T follicular helper cell (primary cell): ENCODE results near the gene CEP57L1.
"Not testable (repeated sequence)": the region's sequence is repeated elsewhere in the genome, so short reads cannot be mapped to it uniquely, and the experiment has no call there.

Source experiments
- DNase-seq: peaks from one replicate; pipeline ENCODE4 v3.0.0-alpha.2; 2020; ENCODE audit warnings: low read depth

The CEP57L1 gene

DNA sequence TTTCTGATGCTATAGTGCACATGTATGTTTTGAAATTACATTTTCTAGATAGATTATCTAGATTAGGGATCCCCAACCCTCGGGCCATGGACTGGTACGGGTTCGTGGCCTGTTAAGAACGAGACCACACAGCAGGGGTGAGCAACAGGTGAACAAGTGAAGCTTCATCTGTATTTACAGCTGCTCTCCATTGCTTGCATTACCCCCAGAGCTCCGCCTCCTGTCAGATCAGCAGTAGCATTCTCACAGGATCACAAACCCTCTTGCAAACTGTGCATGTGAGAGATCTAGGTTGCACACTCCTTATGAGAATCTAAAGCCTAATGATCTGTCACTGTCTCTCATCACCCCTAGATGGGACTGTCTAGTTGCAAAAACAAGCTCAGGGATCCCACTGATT lies 10.4 kb downstream of the CEP57L1 start:
- DNase-seq, result no peak

GRCh38 chr6:109109663-109110062 lies 14.4 kb downstream of the CEP57L1 start:
- not testable (repeated sequence) for DNase-seq

- not testable (repeated sequence) for DNase-seq
Observed at GRCh38 chr6:109112663-109113062, 17.4 kb downstream of the CEP57L1 start.

DNA sequence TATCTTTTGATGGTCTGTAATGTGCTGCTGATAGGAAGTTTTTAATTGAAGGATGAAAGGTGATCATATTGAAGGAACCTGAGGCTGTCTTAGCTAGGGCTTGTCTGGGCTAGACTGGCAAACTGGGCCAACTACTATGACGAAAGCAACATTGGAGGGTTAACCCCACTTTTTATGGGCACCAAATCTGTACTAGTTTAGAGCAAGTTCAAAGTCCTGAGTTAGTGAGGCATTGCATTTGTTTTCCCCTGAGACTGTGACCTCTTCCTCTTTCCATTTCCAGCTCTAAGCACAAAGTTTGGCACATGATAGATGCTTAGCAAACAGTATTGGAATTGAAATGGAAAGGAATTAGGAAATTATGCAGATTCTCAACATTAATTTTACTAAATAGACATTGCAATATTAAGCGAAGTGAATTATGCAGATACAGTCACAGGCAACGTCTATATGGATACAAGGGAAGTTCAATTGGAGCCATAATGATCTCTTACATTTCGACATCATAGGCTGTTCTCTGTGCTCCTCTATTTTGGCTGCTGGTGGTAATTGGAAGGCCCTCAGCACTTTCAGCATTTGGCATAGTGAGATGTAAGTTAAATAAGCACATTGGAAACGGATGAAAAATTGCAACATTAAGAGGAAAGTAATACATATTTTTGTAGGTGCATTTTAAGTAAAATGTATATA lies 22.2 kb downstream of the CEP57L1 start:
- no peak for DNase-seq

DNA sequence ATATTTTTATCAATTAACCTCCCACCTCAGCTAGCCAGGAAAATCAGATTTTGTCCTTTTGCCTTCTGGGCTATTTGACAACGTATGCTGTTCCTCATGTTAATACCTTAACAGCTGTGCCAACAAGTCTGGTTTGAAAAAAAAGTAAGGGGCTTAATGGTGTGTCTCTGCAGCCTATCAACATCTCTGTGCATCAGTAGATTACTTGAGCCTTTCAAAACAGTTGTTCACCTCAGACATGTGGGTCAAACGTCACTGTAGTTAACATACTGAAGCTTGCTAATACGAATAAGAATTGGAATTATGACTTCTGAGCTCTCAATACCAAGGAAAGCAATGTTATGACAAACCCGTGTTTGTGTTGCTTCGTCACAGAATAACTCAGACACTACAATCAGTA lies 23.0 kb downstream of the CEP57L1 start:
- DNase-seq, result no peak

GRCh38 chr6:109118871-109119354 lies 23.6 kb downstream of the CEP57L1 start:
- no peak for DNase-seq

GRCh38 chr6:109121411-109121810 lies 26.1 kb downstream of the CEP57L1 start:
- DNase-seq, result no peak

DNA sequence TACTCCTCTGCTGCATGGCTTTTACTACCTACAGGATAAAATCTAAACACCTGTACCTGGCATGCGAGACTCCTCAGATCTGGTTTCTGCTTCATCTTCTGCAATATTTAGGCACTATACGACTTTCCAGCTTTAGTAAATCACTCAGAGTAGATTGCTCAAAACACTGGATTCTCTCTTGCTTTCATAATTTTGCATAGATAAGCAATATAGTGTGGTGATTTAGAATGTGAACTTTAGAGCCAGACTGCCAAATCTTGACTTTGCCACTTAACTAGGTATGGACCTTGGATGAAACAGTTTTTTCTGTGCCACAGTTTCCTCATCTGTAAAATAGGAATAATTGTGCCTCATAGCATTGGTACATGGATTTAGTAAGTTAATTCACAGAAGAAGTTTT lies 28.9 kb downstream of the CEP57L1 start:
- DNase-seq, result no peak

- DNase-seq, result no peak
Observed at GRCh38 chr6:109125504-109125903, 30.2 kb downstream of the CEP57L1 start.

- DNase-seq, result no peak
Observed at GRCh38 chr6:109130065-109130464, 34.8 kb downstream of the CEP57L1 start.

GRCh38 chr6:109135600-109135999 lies 40.3 kb downstream of the CEP57L1 start:
- not testable (repeated sequence) for DNase-seq

DNA sequence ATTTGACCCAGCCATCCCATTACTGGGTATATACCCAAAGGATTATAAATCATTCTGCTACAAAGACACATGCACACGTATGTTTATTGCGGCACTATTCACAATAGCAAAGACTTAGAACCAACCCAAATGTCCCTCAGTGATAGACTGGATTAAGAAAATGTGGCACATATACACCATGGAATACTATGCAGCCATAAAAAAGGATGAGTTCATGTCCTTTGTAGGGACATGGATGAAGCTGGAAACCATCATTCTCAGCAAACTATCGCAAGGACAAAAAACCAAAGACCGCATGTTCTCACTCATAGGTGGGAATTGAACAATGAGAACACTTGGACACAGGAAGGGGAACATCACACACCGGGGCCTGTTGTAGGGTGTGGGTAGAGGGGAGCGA lies 40.7 kb downstream of the CEP57L1 start:
- not testable (repeated sequence) for DNase-seq

DNA sequence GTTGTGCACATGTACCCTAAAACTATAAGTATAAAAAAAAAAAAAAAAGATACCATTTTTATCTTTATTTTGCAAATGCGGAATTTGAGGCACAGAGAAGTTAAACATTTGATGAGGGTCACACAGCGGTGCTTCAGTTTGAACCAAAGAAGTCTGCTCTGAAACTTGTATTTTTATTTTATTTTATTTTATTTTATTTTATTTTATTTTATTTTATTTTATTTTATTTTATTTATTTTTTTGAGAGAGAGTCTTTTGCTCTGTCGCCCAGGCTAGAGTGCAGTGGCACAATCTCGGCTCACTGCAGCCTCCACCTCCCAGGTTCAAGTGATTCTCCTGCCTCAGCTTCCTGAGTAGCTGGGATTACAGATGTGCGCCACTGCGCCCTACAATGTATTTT lies 41.2 kb downstream of the CEP57L1 start:
- DNase-seq, result not testable (repeated sequence)

DNA sequence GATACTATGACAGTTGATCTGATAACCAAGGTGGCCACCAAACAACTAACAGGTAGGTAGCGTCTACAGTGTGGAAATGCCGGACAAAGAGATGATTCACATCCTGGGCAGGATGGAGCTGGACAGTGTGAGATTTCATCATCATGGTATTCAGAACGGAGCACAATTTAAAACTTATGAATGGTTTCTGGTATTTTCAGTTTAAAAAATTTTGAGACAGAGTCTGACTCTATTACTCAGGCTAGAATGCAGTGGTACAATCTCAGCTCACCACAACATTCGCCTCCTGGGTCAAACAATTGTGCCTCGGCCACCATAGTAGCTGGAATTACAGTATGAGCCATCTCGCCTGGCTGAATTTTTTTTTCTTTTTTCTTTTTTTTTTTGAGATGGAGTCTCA lies 43.8 kb downstream of the CEP57L1 start:
- no peak for DNase-seq

DNA sequence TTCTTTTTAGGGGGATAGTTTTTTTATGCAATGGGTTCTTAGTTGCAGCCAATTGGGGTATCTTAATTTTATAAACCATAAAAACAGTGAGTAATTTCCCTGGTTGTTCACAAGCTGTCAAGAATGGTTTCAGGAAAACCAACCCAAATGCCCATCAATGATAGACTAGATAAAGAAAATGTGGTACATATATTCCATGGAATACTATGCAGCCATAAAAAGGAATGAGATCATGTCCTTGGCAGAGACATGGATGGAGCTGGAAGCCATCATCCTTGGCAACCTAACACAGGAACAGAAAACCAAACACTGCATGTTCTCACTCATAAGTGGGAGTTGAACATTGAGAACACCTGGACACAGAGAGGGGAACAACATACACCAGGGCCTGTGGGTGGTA lies 46.8 kb downstream of the CEP57L1 start:
- DNase-seq, result not testable (repeated sequence)

- no peak for DNase-seq
Observed at GRCh38 chr6:109143191-109143590, 47.9 kb downstream of the CEP57L1 start.

- DNase-seq, result not testable (repeated sequence)
Observed at GRCh38 chr6:109148251-109148650, 52.9 kb downstream of the CEP57L1 start.

- not testable (repeated sequence) for DNase-seq
Observed at GRCh38 chr6:109148716-109149115, 53.4 kb downstream of the CEP57L1 start.

DNA sequence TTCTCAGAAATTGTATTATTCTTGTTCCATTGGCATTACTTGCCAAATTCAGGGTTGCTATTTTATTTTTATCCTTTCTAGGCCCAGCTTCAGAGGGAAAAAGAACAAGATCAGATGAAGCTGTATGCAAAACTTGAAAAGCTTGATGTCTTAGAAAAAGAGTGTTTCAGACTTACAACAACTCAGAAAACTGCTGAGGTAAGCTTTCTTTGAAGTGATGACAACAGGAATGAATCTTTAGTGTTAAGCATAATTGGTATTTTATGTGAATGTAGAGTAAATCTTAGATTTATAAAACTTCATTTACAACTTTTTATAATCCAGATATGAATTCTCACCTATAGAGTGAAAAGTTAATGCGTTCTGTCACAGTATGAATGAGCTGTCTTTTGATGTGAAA lies 58.4 kb downstream of the CEP57L1 start:
- DNase-seq, result no peak

- DNase-seq, result no peak
Observed at GRCh38 chr6:109164331-109164730, 69.0 kb downstream of the CEP57L1 start.

DNA sequence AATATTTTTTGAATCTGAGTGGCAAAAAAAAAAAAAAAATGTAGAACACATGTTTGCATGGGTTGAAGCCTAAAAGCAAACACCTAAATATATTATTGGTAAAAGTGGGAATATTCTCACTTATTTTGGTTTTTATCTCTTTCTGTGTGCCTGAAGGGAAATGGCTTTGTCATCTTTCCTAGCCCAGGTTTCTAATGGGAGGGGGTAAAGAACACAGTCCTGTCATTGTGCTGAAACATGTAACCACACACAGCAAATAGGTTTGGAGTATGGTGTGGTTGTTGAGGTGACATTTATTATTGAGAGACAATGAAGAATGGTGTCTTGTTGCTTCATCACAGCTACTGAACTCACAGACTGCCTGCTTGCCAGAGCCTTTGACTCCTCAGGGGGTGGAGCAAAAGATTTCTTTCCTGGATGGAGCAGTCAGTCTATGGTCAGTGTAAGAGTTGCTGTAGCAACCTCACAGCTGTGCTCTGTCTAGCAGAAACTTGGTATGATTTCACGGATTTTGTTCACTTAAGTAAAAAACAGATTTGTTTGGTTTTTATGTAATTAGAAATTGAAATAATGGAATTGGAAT lies 70.2 kb downstream of the CEP57L1 start:
- no peak for DNase-seq

- DNase-seq, result no peak
Observed at GRCh38 chr6:109166673-109167072, 71.4 kb downstream of the CEP57L1 start.

- no peak for DNase-seq
Observed at GRCh38 chr6:109167562-109167961, 72.3 kb downstream of the CEP57L1 start.

GRCh38 chr6:109170333-109170732 lies 75.0 kb downstream of the CEP57L1 start:
- no peak for DNase-seq
